Muscle of leg (tissue), 11 donors: ENCODE results near the gene FAM20B. TPM values are rescaled to one million over a fixed set of nuclear protein-coding genes. Genes with fewer than 3 reads are reported as not detected.

Experiments used
- DNase-seq: peaks from one replicate; pipeline ENCODE4 v3.0.0; 2013
- H3K27ac ChIP-seq: one replicate; pipeline ENCODE4 v1.5.1; 2013; ENCODE audit warnings: mild to moderate bottlenecking, low read length, control low read depth
- H3K27me3 ChIP-seq: one replicate; pipeline ENCODE4 v1.6.1; 2013; ENCODE audit warnings: low read length; ENCODE audit not compliant: control insufficient read depth, insufficient read depth
- H3K36me3 ChIP-seq: one replicate; pipeline ENCODE4 v1.6.1; 2013; ENCODE audit warnings: low read length; ENCODE audit not compliant: control insufficient read depth, insufficient read depth
- H3K4me1 ChIP-seq: one replicate; pipeline ENCODE4 v1.6.1; 2013; ENCODE audit warnings: low read length; ENCODE audit not compliant: control insufficient read depth, insufficient read depth
- H3K4me3 ChIP-seq: one replicate; pipeline ENCODE4 v1.5.1; 2013; ENCODE audit warnings: low read length, control low read depth
- H3K9me3 ChIP-seq: replicated peaks from 2 replicates; pipeline ENCODE4 v1.6.1; 2013; ENCODE audit warnings: low read depth, low read length; ENCODE audit not compliant: control insufficient read depth
- WGBS: methylation state at CpG from one replicate; pipeline ENCODE4 v1.1.5; 2013; ENCODE audit warnings: missing lambda C conversion rate; ENCODE audit not compliant: insufficient coverage; 5-methylcytosine and 5-hydroxymethylcytosine counted together
- polyA plus RNA-seq, 8 donors: library from polyadenylated mRNA; unstranded; fragments of 120-200 nt; gene quantifications; one replicate each; pipeline versions ENCODE4 v1.2.1 to v1.2.3, GENCODE V29; 2013; ENCODE audit warnings: inconsistent platforms in 1 of 8, low replicate concordance in 1 of 8; ENCODE audit not compliant: insufficient read length in 8 of 8, insufficient read depth in 1 of 8
- total RNA-seq: library from RNA; stranded (reverse); fragments of 120-200 nt; gene quantifications from one replicate; pipeline ENCODE4 v1.2.4, GENCODE V29; 2013

The FAM20B gene
- total and polyA plus RNA-seq, 9 donors = 20.7 to 35.2 (median 28.1) TPM

- Histone ChIP-seq H3K27ac (no peak overlapping the region), H3K27me3 (no peaks in the 10 kb centered on the region), H3K36me3 (peaks cover 12% of the 10 kb centered on the region), H3K4me1 (peaks cover 6% of the 10 kb centered on the region), H3K4me3 (no peak overlapping the region), H3K9me3 (no peaks in the 10 kb centered on the region)
- DNase-seq = no peak
- 93% methylated on average over 4 of the region's 7 CpGs for WGBS
Observed at GRCh38 chr1:179077396-179077795, 51.7 kb downstream of the FAM20B start.

- no peak overlapping the region for H3K27ac ChIP-seq
- H3K4me1 ChIP-seq = peaks cover 13% of the 10 kb centered on the region
- DNase-seq = peak; percentile 89
- H3K4me3 ChIP-seq = no peak overlapping the region
- no peaks in the 10 kb centered on the region for H3K27me3 ChIP-seq
- 60% methylated on average over 1 of the region's 18 CpGs for WGBS
- H3K36me3 ChIP-seq = peaks cover 5% of the 10 kb centered on the region
- H3K9me3 ChIP-seq = no peaks in the 10 kb centered on the region
Observed at GRCh38 chr1:179079113-179079761, 53.5 kb downstream of the FAM20B start.

GRCh38 chr1:179080866-179081686, 55.4 kb downstream of the FAM20B start:
- WGBS = 15% methylated on average over 9 of the region's 18 CpGs
- peak overlapping the region; percentile 85 for H3K4me3 ChIP-seq
- H3K4me1 ChIP-seq = peaks cover 13% of the 10 kb centered on the region
- H3K9me3 ChIP-seq = no peaks in the 10 kb centered on the region
- H3K27ac ChIP-seq = peak overlapping the region; percentile 85
- H3K27me3 ChIP-seq = no peaks in the 10 kb centered on the region
- H3K36me3 ChIP-seq = peaks cover 16% of the 10 kb centered on the region
- DNase-seq = no peak

GRCh38 chr1:179081687-179082332, 56.1 kb downstream of the FAM20B start, which contains the start of gene TOR3A:
TSS of gene TOR3A (plus strand) at chr1:179082070. CDS start at chr1:179082129, 59 bp downstream.
- H3K27me3 ChIP-seq = no peaks in the 10 kb centered on the region
- H3K27ac ChIP-seq = peak within 1 kb of the TSS; percentile 85
- peaks cover 14% of the 10 kb centered on the region for H3K36me3 ChIP-seq
- H3K9me3 ChIP-seq = no peaks in the 10 kb centered on the region
- 0% methylated on average over 51 of the region's 51 CpGs for WGBS
- peak within 1 kb of the TSS; percentile 85 for H3K4me3 ChIP-seq
- peak; percentile 97 for DNase-seq
- H3K4me1 ChIP-seq = peaks cover 13% of the 10 kb centered on the region

- 0% methylated on average over 49 of the region's 52 CpGs for WGBS
- H3K36me3 ChIP-seq = peaks cover 18% of the 10 kb centered on the region
- H3K4me3 ChIP-seq = peak overlapping the region; percentile 85
- DNase-seq = peak; percentile 30
- H3K4me1 ChIP-seq = peaks cover 14% of the 10 kb centered on the region
- no peaks in the 10 kb centered on the region for H3K9me3 ChIP-seq
- H3K27me3 ChIP-seq = no peaks in the 10 kb centered on the region
- peak overlapping the region; percentile 85 for H3K27ac ChIP-seq
Observed at GRCh38 chr1:179082333-179082998, 56.8 kb downstream of the FAM20B start.

- peak; percentile 22 for DNase-seq
- peaks cover 23% of the 10 kb centered on the region for H3K36me3 ChIP-seq
- H3K27ac ChIP-seq = peak overlapping the region; percentile 85
- H3K27me3 ChIP-seq = no peaks in the 10 kb centered on the region
- peaks cover 19% of the 10 kb centered on the region for H3K4me1 ChIP-seq
- H3K4me3 ChIP-seq = peak overlapping the region; percentile 85
- no peaks in the 10 kb centered on the region for H3K9me3 ChIP-seq
- 8% methylated on average over 2 of the region's 3 CpGs for WGBS
Observed at GRCh38 chr1:179082999-179083335, 57.3 kb downstream of the FAM20B start.

- Histone ChIP-seq H3K36me3 (peaks cover 25% of the 10 kb centered on the region), H3K27ac (no peak overlapping the region), H3K4me1 (peaks cover 19% of the 10 kb centered on the region), H3K9me3 (no peaks in the 10 kb centered on the region), H3K4me3 (no peak overlapping the region), H3K27me3 (no peaks in the 10 kb centered on the region)
- DNase-seq = no peak
- WGBS = 83% methylated on average over 1 of the region's 8 CpGs
Observed at GRCh38 chr1:179083533-179083932, 57.8 kb downstream of the FAM20B start.

- Histone ChIP-seq H3K4me3 (no peak overlapping the region), H3K4me1 (peaks cover 18% of the 10 kb centered on the region), H3K36me3 (peaks cover 53% of the 10 kb centered on the region), H3K27me3 (no peaks in the 10 kb centered on the region), H3K9me3 (no peaks in the 10 kb centered on the region), H3K27ac (no peak overlapping the region)
- no peak for DNase-seq
- 56% methylated on average over 9 of the region's 11 CpGs for WGBS
Observed at GRCh38 chr1:179087665-179088064, 62.0 kb downstream of the FAM20B start.

- Histone ChIP-seq H3K27me3 (no peaks in the 10 kb centered on the region), H3K27ac (no peak overlapping the region), H3K4me1 (peaks cover 12% of the 10 kb centered on the region), H3K9me3 (no peaks in the 10 kb centered on the region), H3K4me3 (no peak overlapping the region), H3K36me3 (peaks cover 71% of the 10 kb centered on the region)
- no peak for DNase-seq
- WGBS = 85% methylated on average over 7 of the region's 16 CpGs
Observed at GRCh38 chr1:179089827-179090482, 64.3 kb downstream of the FAM20B start.
